CD4-positive, alpha-beta T cell treated with Interleukin-1 beta for 1 hour (primary cell): ENCODE data around the gene SPINK5.
"Not testable (repeated sequence)": the region's sequence is repeated elsewhere in the genome, so short reads cannot be mapped to it uniquely, and the experiment has no call there.

Experiments used
- DNase-seq, 2 donors: peaks; one replicate each; pipeline ENCODE4 v3.0.0-alpha.2; 2020 to 2022

SPINK5 gene

GRCh38 chr5:148063861-148064260 lies at the start of gene SPINK5:
Gene SPINK5 (plus strand): TSS chr5:148063980. CDS start chr5:148064045, 65 bp downstream.
- DNase-seq = no peak

- no peak for DNase-seq
Observed at GRCh38 chr5:148014276-148014675, 49.5 kb upstream of the SPINK5 start.

GRCh38 chr5:148020257-148020988 lies 43.4 kb upstream of the SPINK5 start:
- no peak for DNase-seq

GRCh38 chr5:148027505-148027904 lies 36.3 kb upstream of the SPINK5 start:
- DNase-seq = no peak

GRCh38 chr5:148029131-148029530 lies 34.6 kb upstream of the SPINK5 start:
- no peak for DNase-seq

GRCh38 chr5:148033134-148033533 lies 30.6 kb upstream of the SPINK5 start:
- DNase-seq = no peak

GRCh38 chr5:148035676-148036075 lies 28.1 kb upstream of the SPINK5 start:
- DNase-seq = no peak

GRCh38 chr5:148042881-148043280 lies 20.9 kb upstream of the SPINK5 start:
- DNase-seq = no peak

- DNase-seq = no peak
Observed at GRCh38 chr5:148043705-148044104, 20.1 kb upstream of the SPINK5 start.

GRCh38 chr5:148055160-148055559 lies 8.6 kb upstream of the SPINK5 start:
- not testable (repeated sequence) for DNase-seq

- no peak for DNase-seq
Observed at GRCh38 chr5:148060309-148060708, 3.5 kb upstream of the SPINK5 start.

GRCh38 chr5:148060881-148061280 lies 2.9 kb upstream of the SPINK5 start:
- DNase-seq = no peak

GRCh38 chr5:148070621-148071020 lies 6.8 kb downstream of the SPINK5 start:
- DNase-seq = no peak

- DNase-seq = no peak
Observed at GRCh38 chr5:148072207-148072606, 8.4 kb downstream of the SPINK5 start.

- no peak for DNase-seq
Observed at GRCh38 chr5:148075529-148075928, 11.7 kb downstream of the SPINK5 start.

- no peak for DNase-seq
Observed at GRCh38 chr5:148083203-148083602, 19.4 kb downstream of the SPINK5 start.

GRCh38 chr5:148084269-148084668 lies 20.5 kb downstream of the SPINK5 start:
- DNase-seq = no peak

- DNase-seq = no peak
Observed at GRCh38 chr5:148085310-148085709, 21.5 kb downstream of the SPINK5 start.

- no peak for DNase-seq
Observed at GRCh38 chr5:148085977-148086705, 22.4 kb downstream of the SPINK5 start.

GRCh38 chr5:148090146-148090772 lies 26.5 kb downstream of the SPINK5 start:
- no peak for DNase-seq

GRCh38 chr5:148090773-148091250 lies 27.0 kb downstream of the SPINK5 start:
- no peak for DNase-seq

GRCh38 chr5:148091991-148092964 lies 28.5 kb downstream of the SPINK5 start:
- DNase-seq = no peak

GRCh38 chr5:148094336-148094735 lies 30.6 kb downstream of the SPINK5 start:
- DNase-seq = no peak
